NCI-H446 treated with DMSO at 0.1 percent for 48 hours (cell line): Measurements from ENCODE around the gene CHMP5.
"Not testable (repeated sequence)": the region's sequence is repeated elsewhere in the genome, so short reads cannot be mapped to it uniquely, and the experiment has no call there.

Experiments
- DNase-seq: peaks from one replicate; lab custom pipeline; 2025; lab: John Stamatoyannopoulos, UW

Gene CHMP5

GRCh38 chr9:33277484-33277883 is 12.6 kb downstream of the CHMP5 start:
- DNase-seq = no peak

- DNase-seq = no peak
Measured at GRCh38 chr9:33285502-33285901, 20.7 kb downstream of the CHMP5 start.

GRCh38 chr9:33287087-33287490 is 22.2 kb downstream of the CHMP5 start:
- DNase-seq = peak; percentile 50

- no peak for DNase-seq
Measured at GRCh38 chr9:33288235-33288634, 23.4 kb downstream of the CHMP5 start.

GRCh38 chr9:33288828-33289483 is 24.1 kb downstream of the CHMP5 start:
- no peak for DNase-seq

- no peak for DNase-seq
Measured at GRCh38 chr9:33289496-33289895, 24.6 kb downstream of the CHMP5 start.

GRCh38 chr9:33289936-33290246 is 25.0 kb downstream of the CHMP5 start:
- DNase-seq = no peak

- peak; percentile 96 for DNase-seq
Measured at GRCh38 chr9:33290247-33291030, 25.6 kb downstream of the CHMP5 start, which contains the start of gene NFX1. NFX1 (plus strand) TSS chr9:33290516; CDS start chr9:33290573, 57 bp downstream.

GRCh38 chr9:33291031-33291397 is 26.2 kb downstream of the CHMP5 start:
- DNase-seq = no peak

- no peak for DNase-seq
Measured at GRCh38 chr9:33291901-33292300, 27.1 kb downstream of the CHMP5 start.

GRCh38 chr9:33293782-33294181 is 28.9 kb downstream of the CHMP5 start:
- DNase-seq = no peak

GRCh38 chr9:33294670-33295432 is 30.0 kb downstream of the CHMP5 start:
- DNase-seq = no peak

GRCh38 chr9:33295571-33295970 is 30.7 kb downstream of the CHMP5 start:
- no peak for DNase-seq

GRCh38 chr9:33297432-33297831 is 32.6 kb downstream of the CHMP5 start:
- DNase-seq = no peak

GRCh38 chr9:33300546-33300945 is 35.7 kb downstream of the CHMP5 start:
- DNase-seq = no peak

GRCh38 chr9:33304362-33304761 is 39.5 kb downstream of the CHMP5 start:
- DNase-seq = no peak

- no peak for DNase-seq
Measured at GRCh38 chr9:33306037-33306436, 41.2 kb downstream of the CHMP5 start.

GRCh38 chr9:33307067-33307466 is 42.2 kb downstream of the CHMP5 start:
- no peak for DNase-seq

GRCh38 chr9:33309903-33310302 is 45.1 kb downstream of the CHMP5 start:
- no peak for DNase-seq

GRCh38 chr9:33310748-33311147 is 45.9 kb downstream of the CHMP5 start:
- no peak for DNase-seq

GRCh38 chr9:33311953-33312352 is 47.1 kb downstream of the CHMP5 start:
- no peak for DNase-seq

GRCh38 chr9:33315371-33315770 is 50.5 kb downstream of the CHMP5 start:
- DNase-seq = no peak

GRCh38 chr9:33317136-33317535 is 52.3 kb downstream of the CHMP5 start:
- not testable (repeated sequence) for DNase-seq
